HL-60 (cell line): Measurements from ENCODE around the gene HYPK.

Source experiments
- CTCF ChIP-seq: IDR thresholded peaks from one replicate; pipeline ENCODE4 v1.5.1; 2011; ENCODE audit warnings: low read length, control low read depth, inconsistent platforms; ENCODE audit not compliant: insufficient read depth
- GABPA ChIP-seq: IDR thresholded peaks from 2 replicates; pipeline ENCODE4 v1.6.1; 2012; ENCODE audit warnings: low read depth
- POLR2AphosphoS5 ChIP-seq: IDR thresholded peaks from 2 replicates; pipeline ENCODE4 v1.6.1; 2012; ENCODE audit warnings: low read depth
- REST ChIP-seq: IDR thresholded peaks from 2 replicates; pipeline ENCODE4 v1.6.1; 2012; ENCODE audit warnings: low read depth; ENCODE audit not compliant: insufficient replicate concordance
- SPI1 ChIP-seq: IDR thresholded peaks from 2 replicates; pipeline ENCODE4 v1.6.1; 2012; ENCODE audit warnings: low read depth, mild to moderate bottlenecking, borderline replicate concordance

GRCh38 chr15:43808435-43808950 lies 8.1 kb downstream of the HYPK start:
- TF ChIP-seq CTCF, result no peak
- TF ChIP-seq POLR2AphosphoS5, result no peak
- no peak for TF ChIP-seq SPI1
- no peak for TF ChIP-seq REST
- no peak for TF ChIP-seq GABPA
